K562 treated with DMSO at 1 percent for 12 hours (cell line): ENCODE data around the gene ADK. TPM values are rescaled to one million over a fixed set of nuclear protein-coding genes. Genes with fewer than 3 reads are reported as not detected.

Experiments used
- total RNA-seq: library from RNA; unstranded; fragments of 300-600 nt; gene quantifications from 2 replicates; pipeline ENCODE4 v1.2.3, GENCODE V29; 2022; ENCODE audit not compliant: insufficient read depth

ADK gene
- 37.3 and 46.4 TPM in 2 replicates for total RNA-seq

DNA sequence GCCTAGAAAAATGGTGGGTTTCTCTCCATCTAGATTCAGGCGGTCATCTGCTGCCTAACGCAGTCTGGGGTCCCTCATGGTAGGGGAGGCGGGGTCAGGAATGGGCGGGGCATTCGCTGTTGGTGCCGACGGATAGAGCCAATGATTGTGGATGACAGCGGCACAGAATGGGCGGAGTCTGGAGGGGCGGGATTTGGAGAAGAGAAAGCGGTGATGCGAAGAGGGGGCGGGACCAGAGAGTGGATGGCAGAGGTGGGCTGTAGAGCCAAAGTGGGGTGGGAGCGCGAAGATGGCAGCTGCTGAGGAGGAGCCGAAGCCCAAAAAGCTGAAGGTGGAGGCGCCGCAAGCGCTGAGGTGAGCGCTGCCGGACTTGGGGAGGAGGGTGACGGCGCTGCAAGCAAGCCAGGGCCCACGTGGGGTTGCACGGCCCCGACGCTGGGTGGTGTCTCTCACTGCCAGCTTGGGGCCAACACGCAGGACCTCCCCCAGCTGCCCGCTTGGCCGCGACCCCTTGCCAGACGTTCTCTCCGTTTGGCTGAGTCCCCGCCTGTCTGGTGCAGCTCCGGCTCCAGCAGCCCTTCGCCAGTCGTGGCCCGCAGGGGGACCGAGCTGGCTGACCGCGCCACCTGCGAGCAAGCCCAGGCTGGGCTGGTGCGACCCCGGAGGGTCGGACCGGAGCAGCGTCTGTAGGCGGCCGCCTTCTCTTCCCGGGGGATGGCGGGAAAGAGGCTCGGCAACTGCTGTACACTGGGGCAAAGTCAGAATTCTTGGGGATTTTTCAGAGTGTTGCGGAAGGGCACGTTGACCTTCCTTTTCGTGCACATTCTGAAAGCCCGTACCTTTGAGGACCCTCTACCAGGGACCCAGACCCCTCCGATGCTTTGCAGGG lies at the start of gene ADK:
Gene ADK, plus strand, starts transcription at position 232 of the 889 bp plus-strand sequence. Its CDS starts 58 bp downstream, at position 290.

DNA sequence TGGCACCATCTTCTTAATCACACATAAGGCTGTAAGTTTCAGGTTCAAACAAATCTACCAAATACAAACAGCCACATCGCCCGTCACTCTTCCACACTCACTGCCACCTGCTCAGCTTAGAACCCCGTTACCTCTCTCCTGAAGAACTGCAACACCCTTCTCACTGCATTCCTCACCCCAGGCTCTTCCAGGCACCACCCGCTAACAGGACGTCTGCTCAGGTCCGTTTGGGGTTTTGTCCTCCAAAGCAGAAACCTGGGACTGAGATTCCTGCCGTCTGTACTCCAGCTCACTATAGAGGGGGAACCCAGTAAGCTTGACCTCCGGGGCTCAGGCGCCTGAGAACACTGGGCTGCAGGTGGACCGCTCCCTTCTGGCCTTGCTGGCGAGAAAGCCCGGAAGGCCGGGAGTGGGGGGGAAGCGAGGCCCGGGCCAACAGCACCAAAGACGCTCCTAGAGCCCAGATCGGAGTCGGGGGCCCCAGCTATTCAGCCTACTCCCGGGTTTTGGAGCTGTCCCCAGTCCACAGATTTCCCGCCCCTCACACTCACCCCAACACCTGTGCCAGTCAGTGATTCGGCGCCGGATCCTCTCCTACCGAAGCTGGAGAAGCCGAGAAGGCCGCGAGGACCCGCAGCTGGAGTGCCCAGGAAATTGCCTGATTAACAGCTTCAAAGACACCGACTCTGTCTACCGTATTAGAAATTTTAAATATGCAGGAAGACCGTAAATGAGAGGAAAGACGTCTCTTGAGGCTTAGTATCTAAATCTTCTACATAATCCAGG lies 624 bp upstream of the ADK start, which contains the start of gene AP3M1:
Gene AP3M1, minus strand, starts transcription at position 625 of the 786 bp plus-strand sequence. CDS start 12,449 bp downstream, outside the sequence.

Other genes with a start within 250 kb of the ADK start
- gene PLAU, start 240.1 kb upstream of the ADK start, total RNA-seq: 23.9 and 42.3 TPM in 2 replicates
- 34.1 and 127 TPM in 2 replicates for gene VCL, start 153.1 kb upstream of the ADK start, total RNA-seq
- 23.9 and 80.3 TPM in 2 replicates for gene AP3M1, start 393 bp upstream of the ADK start, total RNA-seq